ENCODE data around the gene TMEM151B.
A peak's percentile ranks its signal among the peaks of the same experiment; 100 is the strongest.

The TMEM151B gene

DNA sequence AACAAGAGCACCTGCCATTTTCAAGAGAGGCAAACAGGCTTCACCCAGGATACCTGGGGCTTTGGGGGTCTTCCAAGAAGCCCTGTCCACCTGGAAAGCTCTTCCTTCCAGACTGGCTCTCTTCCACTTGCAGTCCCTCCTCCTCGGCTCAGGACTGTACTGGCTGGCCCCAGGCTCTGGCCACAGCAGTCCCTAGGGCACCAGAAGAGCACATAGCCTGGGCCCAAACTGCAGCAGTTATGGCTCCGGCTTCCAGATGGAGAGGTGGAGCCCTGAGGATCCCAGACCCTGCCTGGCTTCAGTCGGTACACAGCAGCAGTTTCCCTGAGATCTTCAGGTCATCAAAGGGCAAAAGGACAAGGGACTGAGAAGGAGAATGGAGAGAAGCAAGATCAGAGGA, 11.3 kb upstream of the TMEM151B start:
- in situ Hi-C loops (cut with HindIII; ENCODE audit: low pct_ligation_motif_present, low pct_unique_long_range_greater_than_20kb, low sequenced_read_pairs) = no loop called here
- no peak for DNase-seq

DNA sequence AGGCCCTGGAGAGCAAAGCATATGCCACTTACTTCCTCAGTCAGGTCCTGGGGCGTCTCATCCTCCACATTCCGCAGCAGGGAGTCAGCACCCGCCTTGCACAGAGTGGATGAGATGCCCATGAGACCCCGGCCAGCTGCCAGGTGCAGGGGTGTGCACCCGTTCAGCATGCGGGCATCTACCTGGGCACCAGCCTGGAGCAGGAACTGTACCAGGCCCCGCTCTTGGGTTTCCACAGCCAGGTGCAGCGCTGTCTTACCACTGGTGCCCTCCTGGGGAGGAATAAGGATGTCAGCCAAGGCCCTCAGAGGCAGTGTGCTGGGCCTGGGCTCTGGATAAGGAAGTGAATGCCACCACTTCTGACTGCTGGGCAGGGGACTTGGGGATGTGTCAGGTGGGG, 10.2 kb upstream of the TMEM151B start:
- DNase-seq = no peak
- in situ Hi-C loops (cut with HindIII; ENCODE audit: low pct_ligation_motif_present, low pct_unique_long_range_greater_than_20kb, low sequenced_read_pairs) = no loop called here

DNA sequence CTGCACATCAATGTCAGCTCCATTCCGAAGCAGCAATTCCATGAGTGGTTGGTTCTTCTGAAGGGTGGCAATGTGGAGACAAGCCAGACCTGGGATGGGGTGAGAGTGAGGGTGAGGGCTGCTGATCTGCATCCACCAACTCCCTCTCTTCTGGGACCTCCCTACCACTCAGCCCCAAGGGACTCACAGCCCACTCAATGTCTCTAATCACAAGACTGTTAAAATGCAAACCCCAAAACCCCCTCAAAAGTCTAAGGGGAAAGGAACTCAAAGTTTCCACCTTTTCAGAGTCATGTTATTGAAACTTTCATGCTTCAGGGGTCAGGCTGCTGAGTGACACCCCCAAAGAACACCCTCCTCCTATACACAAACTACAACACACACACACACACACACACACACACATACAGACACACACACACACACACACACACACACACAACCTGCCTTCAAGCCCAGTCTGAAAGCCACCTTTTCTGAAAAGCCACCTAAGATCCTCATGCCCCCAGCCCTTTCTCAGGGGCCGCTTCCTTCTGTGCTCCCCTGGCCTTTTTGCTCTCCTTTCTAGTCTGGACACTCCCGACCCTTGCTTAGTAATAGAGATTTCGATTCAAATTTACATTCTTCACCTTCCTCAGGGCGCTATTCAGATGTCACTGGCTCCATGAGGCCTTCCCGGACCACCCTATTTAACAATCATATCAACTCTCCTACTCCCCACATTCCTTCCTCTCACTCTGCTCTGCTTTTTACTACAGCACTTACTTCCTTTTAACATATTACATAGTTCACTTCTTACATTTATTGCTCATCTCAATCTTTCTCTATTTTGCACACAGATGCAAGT, 9.6 kb upstream of the TMEM151B start:
- in situ Hi-C loops (cut with HindIII; ENCODE audit: low pct_ligation_motif_present, low pct_unique_long_range_greater_than_20kb, low sequenced_read_pairs) = no loop called here
- DNase-seq = no peak

DNA sequence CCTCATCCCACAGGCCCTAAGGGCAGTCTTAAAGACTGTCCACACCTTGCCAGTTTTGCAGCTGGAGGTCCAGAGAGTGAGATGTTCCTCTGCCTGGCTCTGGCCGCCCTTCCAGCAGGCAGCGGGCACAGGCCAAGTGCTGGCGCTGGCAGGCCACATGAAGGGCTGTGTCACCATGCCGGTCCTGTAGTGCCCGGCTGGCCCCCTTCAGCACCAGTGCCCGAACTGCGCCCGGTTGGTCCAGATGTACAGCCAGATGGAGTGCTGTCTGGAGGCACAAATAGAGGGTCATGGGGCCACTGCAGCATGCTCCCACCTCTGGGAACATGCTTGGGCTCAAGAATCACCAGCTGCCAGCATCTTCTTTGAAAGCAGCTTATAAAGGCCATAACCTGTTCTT, 8.7 kb upstream of the TMEM151B start:
- in situ Hi-C loops (cut with HindIII; ENCODE audit: low pct_ligation_motif_present, low pct_unique_long_range_greater_than_20kb, low sequenced_read_pairs) = no loop called here
- DNase-seq = no peak

DNA sequence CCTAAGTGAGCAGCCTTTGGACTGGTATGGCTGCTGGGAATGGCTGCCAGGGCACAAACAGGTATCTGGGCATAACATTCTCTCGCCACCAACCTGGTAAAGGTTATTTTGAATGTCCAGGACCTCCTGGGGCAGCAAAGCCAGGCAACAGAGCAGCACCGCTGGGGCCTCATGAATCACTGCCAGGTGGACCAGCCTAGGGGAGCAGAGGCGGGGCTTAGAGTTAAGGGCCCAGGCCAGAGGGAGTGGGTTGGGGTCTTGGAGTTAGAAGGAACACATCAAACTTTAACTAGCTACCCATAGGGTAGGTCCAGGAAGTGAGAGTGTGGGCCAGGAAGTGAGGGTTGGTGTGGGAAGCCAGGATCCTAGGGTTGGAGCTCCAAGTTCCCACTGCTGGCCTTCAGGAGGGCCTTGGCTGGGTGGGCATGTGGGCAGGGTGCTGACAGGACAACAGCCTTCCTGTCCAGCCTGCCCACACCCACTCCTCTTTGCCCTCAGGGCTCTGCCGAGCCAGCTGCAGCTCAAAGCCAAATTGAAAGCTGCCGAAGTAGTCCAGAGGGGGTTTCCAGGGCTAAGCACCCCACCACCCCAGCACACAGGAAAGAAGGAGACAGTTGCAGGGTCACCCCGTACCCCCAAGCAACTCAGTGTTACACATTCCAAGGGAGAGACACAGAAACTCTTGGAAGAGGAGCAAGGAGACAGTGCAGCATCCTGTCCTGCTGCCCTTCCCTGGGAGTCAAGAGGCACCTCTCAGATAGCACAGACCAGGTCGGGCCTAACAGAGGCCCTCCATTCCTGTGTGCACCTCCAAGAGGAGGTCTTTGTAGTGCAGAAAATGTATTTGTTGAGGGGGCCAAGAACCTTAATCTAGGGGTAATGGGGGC, 7.5 kb upstream of the TMEM151B start:
- DNase-seq = no peak
- in situ Hi-C loops (cut with HindIII; ENCODE audit: low pct_ligation_motif_present, low pct_unique_long_range_greater_than_20kb, low sequenced_read_pairs) = no loop called here

DNA sequence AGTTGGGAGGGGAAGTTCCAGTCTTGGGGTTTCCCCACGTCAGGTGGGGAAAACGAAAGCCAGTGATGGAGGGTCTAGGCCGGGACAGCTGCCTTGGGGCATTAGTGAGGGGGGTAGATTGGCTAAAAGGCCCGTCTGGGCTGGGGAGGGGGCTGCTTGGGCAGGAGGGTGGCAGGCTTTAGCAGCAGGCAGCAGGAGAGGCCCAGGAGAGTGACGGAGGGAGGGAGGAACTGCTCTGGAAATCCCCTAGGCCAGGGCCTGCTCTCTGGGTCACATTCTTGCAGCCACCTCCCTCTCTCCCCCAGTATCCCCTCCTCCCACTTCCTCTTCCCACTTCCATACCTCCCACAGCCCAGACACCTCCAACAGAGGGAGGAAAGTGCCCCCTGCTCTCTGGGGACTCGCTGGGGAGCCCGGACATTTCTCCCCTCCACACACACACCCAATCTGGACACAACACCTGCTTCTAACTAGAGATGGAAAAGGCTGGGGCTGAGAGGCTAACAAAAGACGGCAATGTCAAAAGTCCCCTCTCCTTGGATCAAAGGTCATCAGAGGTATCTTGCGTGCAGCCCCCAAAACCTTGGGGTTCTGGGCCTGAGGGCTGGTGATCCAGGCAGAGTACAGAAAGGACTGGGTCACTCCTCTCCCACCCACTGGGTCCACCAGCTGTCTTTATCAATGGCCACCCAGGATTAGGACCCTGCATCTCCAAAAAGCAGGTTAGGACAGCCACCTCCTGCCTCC, 6.7 kb upstream of the TMEM151B start:
- DNase-seq = peak; percentile 35
- in situ Hi-C loops (cut with HindIII; ENCODE audit: low pct_ligation_motif_present, low pct_unique_long_range_greater_than_20kb, low sequenced_read_pairs) = no loop called here

DNA sequence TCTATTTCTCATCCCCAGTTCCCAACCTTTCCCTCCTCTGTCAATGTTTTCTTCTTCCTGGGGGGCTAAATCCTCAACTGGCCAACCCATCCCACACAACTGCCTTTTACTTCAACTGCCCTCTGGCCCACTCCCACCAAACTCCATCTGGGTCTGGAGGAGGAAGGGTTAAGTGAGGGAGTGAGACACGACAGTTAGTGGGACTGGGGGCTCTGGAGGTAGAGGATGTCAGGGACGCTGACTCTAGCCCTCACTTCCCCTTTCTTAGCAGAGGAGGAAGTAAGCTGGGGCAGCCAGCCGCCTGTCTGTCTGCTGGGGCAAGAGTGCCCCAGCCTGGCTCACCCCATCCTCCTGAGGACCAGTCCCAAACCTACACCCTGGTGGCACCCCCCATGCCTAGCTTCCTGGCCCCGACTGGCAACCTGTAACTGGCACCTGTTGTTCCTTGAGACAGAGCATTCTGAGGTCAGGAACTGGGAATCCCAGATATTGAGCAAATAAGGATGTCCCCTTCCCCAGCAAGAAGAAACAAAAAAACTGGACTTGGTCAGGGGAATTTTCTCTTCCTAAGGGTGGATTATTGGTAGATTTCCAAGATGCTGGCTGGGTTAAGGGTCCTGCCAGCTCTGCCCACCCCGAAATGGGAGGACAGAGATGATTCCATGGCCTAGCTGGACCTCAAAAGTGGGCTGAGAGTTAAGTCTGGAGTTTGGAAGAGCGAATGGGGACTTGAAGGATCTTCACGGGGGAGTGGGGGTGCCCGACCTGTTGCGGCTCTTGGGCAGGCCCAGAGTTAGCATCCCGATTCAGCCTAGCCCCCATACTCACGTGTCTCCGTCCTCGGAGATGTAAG, 5.9 kb upstream of the TMEM151B start:
- in situ Hi-C loops (cut with HindIII; ENCODE audit: low pct_ligation_motif_present, low pct_unique_long_range_greater_than_20kb, low sequenced_read_pairs) = no loop called here

DNA sequence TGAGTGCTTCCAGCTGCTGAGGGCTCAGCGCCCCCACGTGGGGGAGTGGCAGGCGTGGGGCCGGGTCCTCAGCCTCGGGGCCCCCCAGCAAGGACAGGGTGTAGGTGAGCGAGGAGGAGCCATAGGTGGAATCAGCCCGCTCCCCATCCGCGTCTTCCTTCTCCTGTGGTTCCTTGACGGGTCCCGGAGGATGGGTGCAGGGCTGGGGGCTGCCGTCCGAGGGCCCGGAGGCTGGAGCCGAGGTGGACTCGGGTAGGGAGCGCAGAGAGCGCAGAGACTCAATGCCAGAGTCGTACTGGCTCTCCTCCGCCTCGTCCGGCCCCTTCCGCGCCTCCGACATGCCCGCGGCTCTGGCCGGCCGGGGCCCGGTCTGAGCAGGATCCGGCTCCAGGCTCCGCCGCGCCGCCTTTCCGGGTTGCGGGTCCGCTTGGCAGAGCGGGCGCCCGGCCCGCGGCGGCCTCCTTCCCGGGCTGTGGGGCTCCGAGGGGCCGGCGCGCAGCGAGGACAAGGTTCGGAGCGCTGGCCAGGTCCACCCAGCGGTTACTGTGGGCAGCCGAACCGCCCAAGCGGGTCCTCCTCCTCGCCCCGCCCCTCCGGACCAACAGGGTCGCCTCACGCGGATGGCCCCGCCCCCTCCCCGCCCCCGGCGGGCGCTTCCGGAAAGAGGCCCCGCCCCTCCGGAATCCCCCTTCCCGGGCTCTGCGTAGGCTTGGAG, 5.1 kb upstream of the TMEM151B start, which contains the start of gene NFKBIE:
Gene NFKBIE, minus strand, starts transcription at position 545 of the 715 bp plus-strand sequence. Its CDS starts 205 bp downstream, at position 340.
- in situ Hi-C loops (cut with HindIII; ENCODE audit: low pct_ligation_motif_present, low pct_unique_long_range_greater_than_20kb, low sequenced_read_pairs) = no loop called here
- peak; percentile 88 for DNase-seq

More for the DNA sequence above, 5.9 kb upstream of the TMEM151B start:
- no peak for DNase-seq

DNA sequence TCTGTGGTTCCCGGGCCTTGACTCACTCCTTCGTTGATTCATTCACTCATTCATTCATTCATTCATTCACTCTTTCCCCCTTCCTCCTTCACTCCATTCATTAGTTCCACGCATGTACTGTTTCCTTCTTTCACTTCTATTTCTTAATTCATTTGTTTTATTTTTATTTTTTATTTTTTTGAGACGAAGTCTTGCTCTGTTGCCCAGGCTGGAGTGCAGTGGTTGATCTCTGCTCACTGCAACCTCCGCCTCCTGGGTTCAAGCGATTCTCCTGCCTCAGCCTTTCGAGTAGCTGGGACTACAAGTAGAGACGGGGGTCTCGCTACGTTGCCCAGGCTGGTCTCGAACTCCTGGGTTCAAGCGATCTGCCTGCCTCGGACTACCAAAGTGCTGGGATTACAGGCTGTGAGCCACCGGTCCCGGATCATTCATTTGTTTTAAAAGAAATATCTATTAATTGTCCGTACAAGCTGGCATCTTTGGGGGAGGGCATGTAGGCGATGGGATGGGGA, 4.5 kb upstream of the TMEM151B start:
- in situ Hi-C loops (cut with HindIII; ENCODE audit: low pct_ligation_motif_present, low pct_unique_long_range_greater_than_20kb, low sequenced_read_pairs) = no loop called here
- no peak for DNase-seq

DNA sequence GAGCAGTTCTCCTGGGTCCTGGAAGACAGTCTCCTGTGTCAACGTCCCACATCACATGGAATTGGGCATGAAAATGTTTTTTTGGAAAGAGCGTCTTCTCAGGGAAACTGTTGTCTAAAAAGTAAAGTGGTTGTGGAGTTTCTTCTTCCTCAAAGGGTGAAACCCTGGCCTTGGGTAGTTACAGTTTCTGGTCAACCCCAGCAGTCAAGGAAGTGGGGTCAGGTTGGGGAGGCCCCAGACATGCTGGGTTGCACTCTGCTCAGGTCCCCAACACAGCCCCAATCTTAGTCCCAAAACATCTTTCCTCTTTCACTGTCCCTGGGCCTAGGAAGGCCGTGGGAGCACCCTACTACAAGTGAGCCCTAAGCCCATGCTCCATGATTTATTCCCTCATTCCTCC, 3.9 kb upstream of the TMEM151B start:
- in situ Hi-C loops (cut with HindIII; ENCODE audit: low pct_ligation_motif_present, low pct_unique_long_range_greater_than_20kb, low sequenced_read_pairs) = no loop called here
- no peak for DNase-seq

DNA sequence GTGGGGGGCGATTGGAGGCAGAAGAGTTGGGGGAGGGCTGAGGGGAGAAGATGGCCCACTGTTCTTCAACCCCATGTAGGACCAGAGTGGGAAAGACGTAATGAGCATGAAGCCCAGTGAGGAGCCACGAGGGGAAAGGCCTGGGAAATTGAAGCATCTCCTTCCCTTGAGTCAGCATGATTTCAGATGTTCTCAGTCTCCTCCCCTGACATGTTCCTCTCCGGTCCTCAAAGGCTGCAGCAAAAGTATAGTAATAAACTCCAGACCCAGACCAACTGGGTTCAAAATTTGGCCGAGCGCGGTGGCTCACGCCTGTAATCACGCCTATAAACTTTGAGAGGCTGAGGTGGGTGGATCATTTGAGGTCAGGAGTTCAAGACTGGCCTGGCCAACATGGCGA, 3.0 kb upstream of the TMEM151B start:
- no peak for DNase-seq
- in situ Hi-C loops (cut with HindIII; ENCODE audit: low pct_ligation_motif_present, low pct_unique_long_range_greater_than_20kb, low sequenced_read_pairs) = no loop called here

DNA sequence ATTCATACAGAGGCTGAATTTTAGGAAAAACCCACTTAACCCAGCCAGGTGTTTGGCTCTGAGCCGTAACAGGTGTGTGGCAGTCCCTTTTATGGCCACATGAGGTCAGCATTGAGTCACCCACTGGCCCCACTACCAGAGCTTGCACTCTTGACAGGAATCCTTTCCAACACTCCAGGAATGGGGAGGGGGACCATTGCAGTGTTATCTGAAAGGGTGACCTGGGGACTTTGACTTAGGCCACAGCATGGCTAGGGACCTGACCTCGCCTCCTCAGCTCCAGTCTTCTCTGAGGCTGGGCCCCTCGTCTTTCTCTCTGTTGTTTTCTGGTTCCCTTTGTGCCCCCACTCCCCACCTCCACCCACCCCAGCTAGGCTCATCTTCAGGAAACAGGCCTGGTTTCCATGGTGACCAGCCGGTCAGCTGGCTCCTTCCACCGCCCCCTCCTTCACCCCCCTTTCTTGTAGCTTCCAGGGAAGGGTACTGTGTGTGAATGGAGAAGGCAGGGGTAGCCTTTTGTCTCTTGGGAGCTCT, 2.1 kb upstream of the TMEM151B start:
- in situ Hi-C loops (cut with HindIII; ENCODE audit: low pct_ligation_motif_present, low pct_unique_long_range_greater_than_20kb, low sequenced_read_pairs) = no loop called here
- peak; percentile 50 for DNase-seq

DNA sequence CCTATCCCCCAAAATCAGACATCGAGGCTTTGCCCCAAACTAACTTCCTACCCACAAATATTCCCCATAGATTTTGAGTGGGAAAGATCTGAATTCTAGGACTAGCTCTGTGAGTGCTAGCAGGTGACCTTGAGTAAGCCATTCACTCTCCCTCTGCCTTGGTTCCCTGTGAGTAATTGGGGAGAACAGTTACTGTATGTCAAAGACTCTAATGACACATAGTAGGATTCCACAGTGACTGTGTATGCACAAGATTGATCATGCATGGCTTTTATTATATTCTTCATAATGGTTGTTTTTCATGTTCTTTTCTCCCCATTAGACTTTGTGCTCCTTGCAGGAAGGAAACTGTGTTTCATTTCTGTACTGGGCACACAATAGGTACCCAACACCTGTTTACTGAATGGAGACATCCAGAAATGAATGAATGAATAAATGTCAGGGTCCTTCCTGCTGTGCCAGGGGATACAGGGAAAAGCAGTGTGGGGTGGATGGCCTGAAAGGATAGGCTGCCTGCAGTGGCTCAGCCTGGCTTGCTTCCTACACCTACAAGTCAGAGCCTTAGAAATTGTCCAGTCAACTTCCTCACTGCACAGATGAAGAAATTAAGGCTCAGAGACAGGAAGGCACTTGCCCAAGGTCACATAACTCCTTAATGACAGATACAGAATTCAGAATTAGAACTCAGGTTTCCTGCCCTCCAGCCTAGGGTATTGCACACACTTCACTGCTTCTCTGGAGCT, 901 bp upstream of the TMEM151B start:
- in situ Hi-C loops (cut with HindIII; ENCODE audit: low pct_ligation_motif_present, low pct_unique_long_range_greater_than_20kb, low sequenced_read_pairs) = no loop called here
- DNase-seq = no peak

DNA sequence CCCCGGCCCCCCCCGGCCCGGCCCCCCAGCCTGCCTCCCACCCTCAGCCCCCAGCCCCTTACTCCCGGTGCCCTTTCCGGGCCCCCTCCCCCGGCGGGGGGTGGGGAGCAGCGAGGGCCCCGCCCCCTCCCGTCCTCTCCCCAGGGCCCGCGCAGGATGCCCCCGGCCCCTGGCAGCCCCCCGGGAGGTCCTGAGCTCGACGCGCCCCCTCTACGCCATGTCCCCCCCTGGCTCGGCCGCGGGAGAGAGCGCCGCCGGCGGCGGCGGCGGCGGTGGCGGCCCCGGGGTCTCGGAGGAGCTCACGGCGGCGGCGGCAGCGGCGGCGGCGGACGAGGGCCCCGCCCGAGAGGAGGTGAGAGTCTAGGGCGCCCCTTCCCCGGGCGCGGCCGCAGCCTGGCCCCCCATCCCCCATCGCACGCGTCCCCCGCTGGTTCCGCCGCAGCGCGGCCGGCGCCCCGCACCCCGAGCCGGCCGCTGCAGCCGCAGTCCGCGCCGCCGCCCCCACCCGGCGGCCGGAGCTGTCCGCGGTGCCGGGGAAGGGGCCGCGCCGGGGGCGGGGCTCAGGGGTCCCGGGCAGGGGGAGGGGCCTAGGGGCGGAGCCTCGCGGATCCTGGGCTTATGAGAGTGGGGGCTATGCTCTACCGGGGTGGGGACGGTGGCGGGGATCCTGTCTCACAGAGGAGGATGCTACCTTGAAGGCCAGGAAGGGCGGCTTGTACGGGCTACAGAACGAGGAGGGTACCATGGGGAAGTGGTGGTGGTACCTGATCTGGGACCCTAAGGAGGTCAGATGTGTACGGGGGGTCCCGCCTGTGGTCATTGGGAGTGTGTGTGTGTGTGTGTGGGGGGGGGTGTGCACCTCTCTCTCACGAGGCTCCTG, 516 bp downstream of the TMEM151B start:
- in situ Hi-C loops (cut with HindIII; ENCODE audit: low pct_ligation_motif_present, low pct_unique_long_range_greater_than_20kb, low sequenced_read_pairs) = no loop called here
- no peak for DNase-seq

DNA sequence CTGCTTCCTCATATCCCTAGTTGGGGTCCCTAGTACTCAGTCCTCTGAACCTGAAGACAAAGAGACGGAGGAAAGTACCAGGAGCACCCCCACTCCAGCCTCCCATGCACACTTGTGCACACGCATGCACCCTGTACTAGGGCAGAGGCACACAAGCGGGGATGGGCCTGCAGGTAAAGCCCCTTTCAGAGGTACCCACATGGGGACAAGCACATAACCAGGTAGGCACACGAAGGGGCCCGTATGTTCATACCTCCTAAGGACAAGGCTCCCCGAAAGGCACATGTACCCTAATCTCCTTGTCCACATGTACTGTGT, 1.1 kb downstream of the TMEM151B start:
- in situ Hi-C loops (cut with HindIII; ENCODE audit: low pct_ligation_motif_present, low pct_unique_long_range_greater_than_20kb, low sequenced_read_pairs) = no loop called here

DNA sequence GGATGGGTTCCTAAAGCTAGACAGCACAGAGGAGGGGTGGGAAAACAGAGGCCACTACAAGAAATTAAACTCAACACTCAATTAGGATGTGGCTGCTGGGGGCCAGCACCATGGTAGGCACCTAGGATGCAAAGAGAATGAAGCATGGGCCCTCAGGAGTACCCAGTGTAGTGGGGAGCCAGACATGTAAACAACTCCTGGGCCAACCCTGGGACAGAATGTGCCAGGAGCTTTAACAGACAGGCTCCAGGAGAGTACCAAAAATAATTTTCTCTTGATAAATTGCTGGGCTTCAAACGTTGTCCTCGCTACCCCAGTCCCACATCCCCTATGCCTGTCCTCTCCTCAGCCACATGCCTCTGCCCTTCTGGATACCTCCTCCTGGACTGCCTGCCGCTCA, 1.7 kb downstream of the TMEM151B start:
- in situ Hi-C loops (cut with HindIII; ENCODE audit: low pct_ligation_motif_present, low pct_unique_long_range_greater_than_20kb, low sequenced_read_pairs) = no loop called here
- no peak for DNase-seq

More for the DNA sequence above, 1.1 kb downstream of the TMEM151B start:
- DNase-seq = no peak
